Activated CD8-positive, alpha-beta memory T cell treated with anti-CD3 and anti-CD28 coated beads, Interleukin-2, amount 10 ng/mL, durations not matched to agents 7 days and 5 days (primary cell): Measurements from ENCODE around the gene RPS14. TPM values are rescaled to one million over a fixed set of nuclear protein-coding genes. Genes with fewer than 3 reads are reported as not detected.
A peak's percentile ranks its signal among the peaks of the same experiment; 100 is the strongest.

Source experiments
- ATAC-seq: fragments of 150-1000 bp; cut with Tn5 transposase; one replicate; pipeline ENCODE4 v1.10.0; 2021; ENCODE audit warnings: moderate library complexity
- CTCF ChIA-PET: fragments of 350-600 bp; sonication (Branson Sonifier 250); formaldehyde crosslinking; loops from one replicate; lab custom pipeline; 2021; ENCODE audit warnings: antibody characterized with exemption; lab: Charles Lee
- DNase-seq: peaks from one replicate; pipeline ENCODE4 v3.0.0-alpha.2; 2020
- H3K27ac Mint-ChIP-seq: one replicate; pipeline ENCODE4 v1.8.0; 2021; ENCODE audit warnings: mild to moderate bottlenecking, mixed read lengths
- H3K27me3 Mint-ChIP-seq: one replicate; pipeline ENCODE4 v1.8.0; 2021; ENCODE audit warnings: mixed read lengths
- H3K36me3 Mint-ChIP-seq: one replicate; pipeline ENCODE4 v1.8.0; 2021; ENCODE audit warnings: mild to moderate bottlenecking, mixed read lengths
- H3K4me1 Mint-ChIP-seq: one replicate; pipeline ENCODE4 v1.8.0; 2021; ENCODE audit warnings: mixed read lengths
- H3K4me3 Mint-ChIP-seq: one replicate; pipeline ENCODE4 v1.8.0; 2021; ENCODE audit warnings: mild to moderate bottlenecking, moderate library complexity, mixed read lengths
- H3K9me3 Mint-ChIP-seq: one replicate; pipeline ENCODE4 v1.8.0; 2022; ENCODE audit warnings: low read depth, mixed read lengths
- total RNA-seq, 2 experiments: library from RNA; stranded (reverse); gene quantifications; one replicate each; pipeline ENCODE4 v1.2.3, GENCODE V29; 2021

RPS14 gene
- total RNA-seq, 2 experiments from 2014 or later, result 1,980 to 2,218 TPM

DNA sequence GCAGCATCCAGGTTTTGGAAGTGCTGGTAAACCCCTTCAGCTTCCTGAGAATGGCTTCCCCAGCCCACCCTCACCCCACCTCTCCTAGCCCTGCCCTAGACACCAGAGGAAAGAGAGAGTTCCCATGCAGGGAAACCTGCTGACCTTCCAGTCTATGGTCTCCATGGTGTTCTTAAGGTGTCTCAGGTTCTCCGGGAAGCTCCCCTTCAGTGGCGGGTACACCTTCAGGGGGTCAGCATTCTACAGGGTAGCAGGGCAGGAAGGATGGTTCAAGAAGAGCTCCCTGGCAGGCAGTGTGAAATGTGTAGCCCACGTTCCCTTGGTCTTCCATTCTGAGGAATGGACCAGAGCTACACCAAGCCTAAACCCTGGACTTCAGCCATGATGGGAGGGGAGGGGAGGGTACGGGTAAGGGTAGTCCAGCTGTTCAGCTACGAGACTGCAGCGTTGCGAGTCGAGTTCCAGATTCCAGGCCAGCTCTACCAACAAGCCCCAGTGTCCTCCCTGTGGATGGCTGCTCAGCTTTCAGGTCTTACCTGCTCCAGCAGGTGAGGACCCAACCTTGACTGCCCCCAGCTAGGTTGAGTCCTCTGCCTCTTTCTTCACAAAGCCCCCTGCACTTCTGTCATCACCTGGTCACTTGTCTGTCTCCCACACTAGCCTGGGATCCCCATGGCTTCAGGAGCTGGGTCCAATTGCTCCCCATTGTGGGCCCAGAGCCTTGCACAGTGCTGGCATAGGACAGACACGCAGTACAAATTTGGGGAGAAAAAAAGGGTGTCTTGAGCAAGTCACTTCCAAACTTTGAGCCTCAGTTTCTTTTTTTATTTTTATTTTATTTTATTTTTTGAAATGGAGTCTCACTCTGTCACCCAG lies 44.4 kb downstream of the RPS14 start:
- Mint-ChIP-seq H3K36me3 (peaks cover 65% of the 10 kb centered on the region), H3K27me3 (no peaks in the 10 kb centered on the region), H3K27ac (no peak overlapping the region), H3K4me1 (peaks cover 35% of the 10 kb centered on the region), H3K9me3 (no peaks in the 10 kb centered on the region), H3K4me3 (no peak overlapping the region)
- CTCF ChIA-PET, result interaction anchor here (1.4 to 1.7 kb wide), 2 partner anchors 8 to 33 kb away, joined by 3 read pairs; no protein-coding TSS in a partner anchor
- DNase-seq (no peak), ATAC-seq (no peak)

DNA sequence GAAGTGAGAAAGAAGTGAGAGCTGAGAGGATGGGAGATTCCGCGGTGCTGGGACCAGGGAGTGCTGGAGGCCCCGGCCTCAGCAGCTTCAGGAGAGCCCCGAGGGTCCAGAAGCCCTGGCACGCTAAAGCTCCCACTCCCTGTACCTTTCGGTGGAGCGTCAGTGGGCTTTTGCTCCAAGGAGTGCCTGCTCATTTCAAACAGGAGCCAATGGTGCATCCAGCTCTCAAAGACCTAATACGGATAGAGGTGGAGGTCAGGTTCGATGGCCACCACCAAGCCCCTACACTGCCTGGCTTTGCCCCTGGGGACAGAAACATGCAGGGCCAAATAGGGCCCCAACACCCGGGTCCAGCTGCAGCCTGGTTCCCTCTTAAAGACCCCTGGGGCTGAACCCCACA lies 45.0 kb downstream of the RPS14 start:
- peaks cover 65% of the 10 kb centered on the region for H3K36me3 Mint-ChIP-seq
- H3K4me1 Mint-ChIP-seq, result peaks cover 37% of the 10 kb centered on the region
- no peak overlapping the region for H3K4me3 Mint-ChIP-seq
- H3K9me3 Mint-ChIP-seq, result no peaks in the 10 kb centered on the region
- H3K27ac Mint-ChIP-seq, result no peak overlapping the region
- no peaks in the 10 kb centered on the region for H3K27me3 Mint-ChIP-seq
- ATAC-seq (no peak), DNase-seq (no peak)
- CTCF ChIA-PET, result interaction anchor here (1.3 kb wide), 1 partner anchor 32 kb away, joined by 3 read pairs; no protein-coding TSS in a partner anchor

DNA sequence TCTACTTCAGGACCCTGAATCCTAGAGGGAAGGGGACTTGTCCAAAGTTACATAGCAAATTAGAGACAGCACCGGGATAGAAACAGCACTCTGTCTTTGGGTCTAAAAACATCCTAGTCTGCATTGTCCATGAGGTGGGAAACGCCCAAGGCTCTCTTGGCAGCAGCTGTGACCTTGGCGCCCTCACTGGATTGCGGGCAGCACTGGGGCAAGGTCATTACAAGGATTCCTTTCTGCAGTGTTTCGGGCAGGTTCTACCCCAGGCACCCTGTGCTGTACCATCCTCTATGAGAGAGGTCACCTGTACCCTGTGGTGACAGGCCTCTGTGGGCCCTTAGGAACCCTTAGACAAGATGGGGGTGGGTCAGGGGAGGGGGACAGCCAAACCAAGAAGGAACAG lies 45.4 kb downstream of the RPS14 start:
- H3K27me3 Mint-ChIP-seq, result no peaks in the 10 kb centered on the region
- DNase-seq (no peak), ATAC-seq (no peak)
- no peaks in the 10 kb centered on the region for H3K9me3 Mint-ChIP-seq
- H3K4me1 Mint-ChIP-seq, result peaks cover 40% of the 10 kb centered on the region
- CTCF ChIA-PET, result interaction anchor here (1.3 kb wide), 1 partner anchor 32 kb away, joined by 3 read pairs; no protein-coding TSS in a partner anchor
- peak overlapping the region; percentile 32 for H3K27ac Mint-ChIP-seq
- no peak overlapping the region for H3K4me3 Mint-ChIP-seq
- peaks cover 66% of the 10 kb centered on the region for H3K36me3 Mint-ChIP-seq

DNA sequence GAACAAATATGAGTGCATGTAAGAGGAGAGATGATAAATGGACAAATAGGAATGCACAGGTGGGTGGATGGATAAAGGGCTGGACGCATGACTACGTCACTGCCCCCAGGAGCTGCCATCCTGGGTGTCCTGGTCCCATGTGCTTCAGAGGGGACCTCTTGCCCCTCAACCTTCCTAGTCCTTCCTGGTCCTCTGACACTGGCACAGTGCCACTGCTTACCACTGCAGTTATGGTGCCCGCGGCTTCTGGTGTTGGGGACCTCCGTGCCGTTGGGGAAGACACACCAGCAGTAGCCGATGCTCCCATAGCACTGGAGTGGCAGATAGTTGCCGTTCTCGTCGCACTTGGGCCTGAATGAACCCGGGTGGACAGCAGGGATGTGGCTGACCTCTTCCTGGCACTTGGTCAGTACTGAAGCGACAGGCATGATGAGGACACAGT lies 46.6 kb downstream of the RPS14 start:
- CTCF ChIA-PET, result no interaction called here
- no peak for ATAC-seq
- peak overlapping the region; percentile 19 for H3K27ac Mint-ChIP-seq
- DNase-seq, result no peak
- peaks cover 39% of the 10 kb centered on the region for H3K4me1 Mint-ChIP-seq
- H3K4me3 Mint-ChIP-seq, result no peak overlapping the region
- no peaks in the 10 kb centered on the region for H3K9me3 Mint-ChIP-seq
- H3K36me3 Mint-ChIP-seq, result peaks cover 58% of the 10 kb centered on the region
- H3K27me3 Mint-ChIP-seq, result no peaks in the 10 kb centered on the region

DNA sequence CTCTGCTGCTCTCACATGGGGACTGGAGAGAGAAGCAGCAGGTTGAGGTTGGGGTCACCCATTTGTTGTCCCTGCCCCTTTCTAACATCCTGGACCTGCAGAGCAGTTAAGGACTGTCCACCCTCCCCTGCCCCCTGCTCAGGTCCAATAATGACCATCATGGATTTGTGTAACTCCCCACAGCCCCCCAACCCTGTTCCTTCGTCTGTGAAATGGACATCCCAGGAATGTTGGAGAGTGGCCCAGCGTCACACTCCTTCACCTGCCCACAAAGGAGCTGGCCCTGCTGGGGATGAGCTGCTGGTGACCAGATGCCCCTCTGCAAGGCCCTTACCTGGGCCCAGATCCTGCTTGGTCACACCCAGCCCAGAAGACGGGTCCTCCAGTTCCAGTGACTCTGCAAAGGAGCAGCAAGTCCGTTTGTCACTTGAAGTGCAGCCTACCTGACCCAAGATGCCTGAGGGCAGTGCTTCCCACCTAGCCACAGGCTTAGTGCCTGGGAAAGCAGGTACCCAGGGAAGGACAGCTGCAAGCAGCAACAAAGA lies 47.2 kb downstream of the RPS14 start:
- CTCF ChIA-PET, result interaction anchor here (1.3 kb wide), 1 partner anchor 649 kb away, joined by 3 read pairs; no protein-coding TSS in a partner anchor
- peaks cover 36% of the 10 kb centered on the region for H3K4me1 Mint-ChIP-seq
- no peaks in the 10 kb centered on the region for H3K9me3 Mint-ChIP-seq
- H3K4me3 Mint-ChIP-seq, result no peak overlapping the region
- H3K27me3 Mint-ChIP-seq, result no peaks in the 10 kb centered on the region
- DNase-seq (no peak), ATAC-seq (no peak)
- peaks cover 54% of the 10 kb centered on the region for H3K36me3 Mint-ChIP-seq
- H3K27ac Mint-ChIP-seq, result peak overlapping the region; percentile 19

DNA sequence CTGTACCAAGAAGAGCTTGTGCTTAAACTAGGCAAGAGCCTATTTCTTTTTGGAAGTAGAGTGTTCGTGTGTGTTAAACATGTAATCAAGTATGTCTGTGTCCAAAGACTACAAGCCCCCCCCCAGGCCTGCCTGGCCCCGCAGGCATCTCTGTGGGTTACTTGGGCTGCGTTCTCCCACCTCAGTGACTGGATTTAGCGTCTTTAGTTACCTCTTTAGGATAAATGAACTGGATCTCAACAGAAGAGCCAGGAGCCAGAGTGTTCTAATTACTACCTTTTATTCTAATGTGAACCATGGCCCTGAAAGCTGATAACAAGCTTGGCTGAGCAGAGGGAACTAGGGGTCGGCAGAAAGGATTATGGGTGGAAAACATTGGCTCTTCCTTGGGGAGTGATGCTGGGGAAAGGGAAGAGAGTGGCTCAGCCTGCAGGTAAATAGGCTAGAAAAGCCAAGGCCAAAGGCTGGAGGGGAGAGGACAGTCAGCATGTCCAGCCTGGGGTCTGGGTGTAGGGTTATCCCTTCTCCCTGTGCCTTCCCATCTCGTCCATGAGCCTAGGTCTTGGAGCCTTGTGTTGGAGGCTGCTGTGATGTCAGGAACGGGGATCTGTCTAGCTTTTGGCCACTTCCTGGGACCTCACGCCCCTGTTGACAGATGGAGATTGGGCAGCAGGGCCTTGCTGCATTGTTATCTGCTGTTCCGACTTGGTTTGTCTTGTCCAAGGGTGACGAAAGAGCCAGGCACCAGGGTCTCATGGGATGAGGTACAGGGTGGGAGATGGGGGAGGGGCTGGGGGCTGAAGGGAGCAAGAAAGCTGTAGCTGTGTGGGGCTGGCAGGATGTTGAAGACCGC lies 47.9 kb downstream of the RPS14 start:
- Mint-ChIP-seq H3K4me3 (no peak overlapping the region), H3K36me3 (peaks cover 48% of the 10 kb centered on the region), H3K27me3 (no peaks in the 10 kb centered on the region), H3K9me3 (no peaks in the 10 kb centered on the region), H3K27ac (peak overlapping the region; percentile 82), H3K4me1 (peaks cover 33% of the 10 kb centered on the region)
- no peak for ATAC-seq
- CTCF ChIA-PET, result interaction anchor here (1.0 to 8.2 kb wide), 5 partner anchors 9 to 650 kb away, joined by 3 to 87 read pairs (median 15); no protein-coding TSS in a partner anchor
- no peak for DNase-seq

DNA sequence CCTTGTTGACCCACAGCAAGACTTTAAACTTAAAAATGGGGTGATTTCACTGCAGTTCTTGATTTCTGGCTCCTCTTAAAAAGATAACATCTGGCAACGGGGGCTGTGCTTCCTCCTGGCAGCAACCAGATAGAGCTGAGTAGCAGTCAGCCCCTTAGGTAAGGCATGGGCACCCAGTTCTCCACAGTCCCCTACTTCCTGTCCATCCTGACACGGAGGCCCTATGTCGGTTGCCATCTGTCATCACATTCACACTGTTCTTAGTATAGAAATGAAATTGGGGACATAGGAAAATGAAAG lies 48.5 kb downstream of the RPS14 start:
- ATAC-seq (no peak), DNase-seq (no peak)
- CTCF ChIA-PET, result interaction anchor here (1.0 to 8.2 kb wide), 7 partner anchors 10 to 651 kb away, joined by 3 to 87 read pairs (median 15); partner anchors contain the start of gene RPS14
- Mint-ChIP-seq H3K4me1 (peaks cover 33% of the 10 kb centered on the region), H3K27me3 (no peaks in the 10 kb centered on the region), H3K36me3 (peaks cover 47% of the 10 kb centered on the region), H3K27ac (peak overlapping the region; percentile 82), H3K4me3 (no peak overlapping the region), H3K9me3 (no peaks in the 10 kb centered on the region)

DNA sequence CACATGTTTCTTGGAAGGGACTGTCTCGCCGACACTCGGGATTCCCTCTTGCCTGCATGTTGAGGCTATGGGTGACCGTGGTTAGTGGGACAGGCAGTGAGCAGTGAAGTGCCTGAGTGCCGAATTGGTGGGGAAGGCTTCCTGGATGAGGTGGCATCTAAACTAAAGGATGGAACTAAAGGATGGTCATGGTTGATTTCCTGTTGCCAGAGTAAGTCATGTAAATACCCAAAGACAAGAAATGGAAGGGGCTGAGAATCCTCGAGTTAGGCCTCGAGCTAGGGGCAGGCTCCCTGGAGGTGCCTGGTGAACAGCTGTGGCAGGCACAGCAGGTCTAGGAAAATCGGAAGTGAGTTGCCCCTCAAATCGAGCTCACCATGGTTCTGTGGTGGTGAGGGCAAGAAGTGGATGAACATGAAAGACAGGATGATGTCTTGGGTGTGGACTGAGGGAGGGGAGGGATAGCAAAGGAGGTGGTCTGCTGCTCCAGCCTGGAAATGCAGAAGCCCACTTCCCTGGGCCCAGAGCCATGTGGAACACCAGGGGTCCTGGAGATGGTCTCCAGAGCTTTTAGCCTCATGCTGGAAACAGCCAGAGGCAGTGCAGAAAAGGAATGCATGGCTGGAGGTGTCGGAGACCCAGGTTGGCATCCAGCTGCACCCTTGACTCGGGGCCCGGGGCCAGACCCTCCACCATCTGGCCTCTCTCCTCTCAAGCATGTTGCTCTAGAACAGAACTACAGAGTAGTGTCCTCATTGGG lies 49.0 kb downstream of the RPS14 start:
- Mint-ChIP-seq H3K9me3 (no peaks in the 10 kb centered on the region), H3K4me3 (no peak overlapping the region), H3K36me3 (peaks cover 47% of the 10 kb centered on the region), H3K27me3 (no peaks in the 10 kb centered on the region), H3K4me1 (peaks cover 33% of the 10 kb centered on the region), H3K27ac (peak overlapping the region; percentile 82)
- CTCF ChIA-PET, result interaction anchor here (1.0 to 8.2 kb wide), 9 partner anchors 10 to 651 kb away, joined by 3 to 87 read pairs (median 15); partner anchors contain the start of gene RPS14
- DNase-seq (no peak), ATAC-seq (no peak)

DNA sequence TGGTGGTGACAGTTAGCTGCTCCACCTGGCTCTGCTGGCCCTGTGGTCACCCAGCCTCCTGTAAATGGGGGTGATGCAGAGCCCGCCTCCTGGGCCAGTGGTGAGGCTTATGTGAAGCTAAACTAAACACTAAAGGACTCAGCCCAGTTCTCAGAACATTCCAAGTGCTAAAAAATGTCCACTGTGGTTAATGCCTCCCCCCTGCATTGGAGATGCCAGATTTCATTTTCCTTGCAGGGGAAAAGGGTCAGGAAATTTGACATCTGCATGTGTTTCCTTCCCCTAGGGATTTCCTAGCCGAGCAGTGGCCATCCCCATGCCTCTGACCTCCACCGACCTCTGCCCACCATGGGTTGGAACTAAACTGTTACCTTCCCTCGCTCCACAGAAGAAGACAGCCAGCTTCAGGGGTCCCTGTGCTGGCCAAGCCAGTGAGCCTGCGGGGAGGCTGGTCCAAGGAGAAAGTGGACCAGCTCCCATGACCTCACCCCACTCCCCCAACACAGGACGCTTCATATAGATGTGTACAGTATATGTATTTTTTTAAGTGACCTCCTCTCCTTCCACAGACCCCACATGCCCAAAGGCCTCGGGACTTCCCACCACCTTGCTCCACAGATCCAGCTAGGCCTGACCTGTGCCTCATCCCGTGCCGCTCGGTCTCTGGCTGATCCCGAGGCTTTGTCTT lies 49.9 kb downstream of the RPS14 start:
- Mint-ChIP-seq H3K4me3 (no peak overlapping the region), H3K27ac (peak overlapping the region; percentile 82), H3K4me1 (peaks cover 33% of the 10 kb centered on the region), H3K27me3 (no peaks in the 10 kb centered on the region), H3K36me3 (peaks cover 45% of the 10 kb centered on the region), H3K9me3 (no peaks in the 10 kb centered on the region)
- CTCF ChIA-PET, result interaction anchor here (0.7 to 8.2 kb wide), 14 partner anchors 9 to 51 kb away, joined by 3 to 87 read pairs (median 8); partner anchors contain the start of genes CD74, RPS14 and TCOF1
- peak; percentile 68 for DNase-seq
- peak; percentile 34 for ATAC-seq

DNA sequence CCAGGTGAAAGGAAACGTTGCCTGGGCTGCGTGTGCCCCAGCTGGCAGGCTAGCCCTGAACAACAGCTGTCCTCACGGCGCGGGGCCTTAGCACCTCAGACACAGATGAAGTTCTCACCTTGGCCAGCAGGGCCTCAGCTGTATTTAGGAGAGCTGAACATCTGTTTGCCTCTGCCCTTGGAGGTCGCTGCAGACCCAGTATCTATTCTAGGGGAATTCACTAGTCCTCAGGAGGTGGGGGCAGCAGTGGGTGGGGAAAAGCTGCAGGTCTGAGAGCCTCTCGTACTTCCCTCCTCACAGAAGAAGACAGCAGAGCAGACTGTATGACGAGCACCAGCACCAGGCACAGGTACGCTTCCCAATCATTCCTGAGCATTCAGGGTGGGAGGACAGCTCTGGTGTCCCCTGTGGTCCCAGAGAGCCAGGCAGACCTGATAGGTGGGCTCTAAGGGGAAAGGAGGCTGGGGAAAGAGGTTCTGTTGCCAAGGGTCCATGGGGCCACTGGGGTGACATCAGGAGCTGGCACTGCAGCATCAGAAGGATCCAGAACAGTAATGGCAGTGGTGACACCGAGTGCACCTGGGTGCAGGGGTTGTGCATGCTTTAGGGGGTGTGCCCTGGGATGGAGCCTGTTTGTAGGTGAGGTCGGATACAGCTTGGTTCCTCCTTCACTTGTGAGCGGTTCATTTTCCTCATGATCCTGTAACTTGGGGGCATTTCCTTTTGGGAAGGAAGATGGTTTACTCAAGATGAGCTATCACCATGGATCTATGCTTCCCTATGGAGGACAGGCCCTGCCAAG lies 50.6 kb downstream of the RPS14 start:
- H3K4me3 Mint-ChIP-seq, result no peak overlapping the region
- H3K4me1 Mint-ChIP-seq, result peaks cover 33% of the 10 kb centered on the region
- peak; percentile 54 for ATAC-seq
- peak overlapping the region; percentile 82 for H3K27ac Mint-ChIP-seq
- no peaks in the 10 kb centered on the region for H3K9me3 Mint-ChIP-seq
- no peaks in the 10 kb centered on the region for H3K27me3 Mint-ChIP-seq
- peak; percentile 69 for DNase-seq
- CTCF ChIA-PET, result interaction anchor here (0.7 to 8.2 kb wide), 15 partner anchors 8 to 52 kb away, joined by 3 to 87 read pairs (median 6); partner anchors contain the start of genes CD74, RPS14 and TCOF1
- H3K36me3 Mint-ChIP-seq, result peaks cover 43% of the 10 kb centered on the region
